ENCODE results near the gene NR2F6.

- TF ChIP-seq, protein P1, sequence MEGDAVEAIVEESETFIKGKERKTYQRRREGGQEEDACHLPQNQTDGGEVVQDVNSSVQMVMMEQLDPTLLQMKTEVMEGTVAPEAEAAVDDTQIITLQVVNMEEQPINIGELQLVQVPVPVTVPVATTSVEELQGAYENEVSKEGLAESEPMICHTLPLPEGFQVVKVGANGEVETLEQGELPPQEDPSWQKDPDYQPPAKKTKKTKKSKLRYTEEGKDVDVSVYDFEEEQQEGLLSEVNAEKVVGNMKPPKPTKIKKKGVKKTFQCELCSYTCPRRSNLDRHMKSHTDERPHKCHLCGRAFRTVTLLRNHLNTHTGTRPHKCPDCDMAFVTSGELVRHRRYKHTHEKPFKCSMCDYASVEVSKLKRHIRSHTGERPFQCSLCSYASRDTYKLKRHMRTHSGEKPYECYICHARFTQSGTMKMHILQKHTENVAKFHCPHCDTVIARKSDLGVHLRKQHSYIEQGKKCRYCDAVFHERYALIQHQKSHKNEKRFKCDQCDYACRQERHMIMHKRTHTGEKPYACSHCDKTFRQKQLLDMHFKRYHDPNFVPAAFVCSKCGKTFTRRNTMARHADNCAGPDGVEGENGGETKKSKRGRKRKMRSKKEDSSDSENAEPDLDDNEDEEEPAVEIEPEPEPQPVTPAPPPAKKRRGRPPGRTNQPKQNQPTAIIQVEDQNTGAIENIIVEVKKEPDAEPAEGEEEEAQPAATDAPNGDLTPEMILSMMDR (conservative IDR thresholded peaks at IDR 0.05), result no peak
- no peak for TF ChIP-seq ZFX (IDR thresholded peaks at IDR 0.05)
Measured at GRCh38 chr19:17283504-17283996, 37.8 kb upstream of the NR2F6 start.

All from C4-2B (cell line).